Umbilical cord (tissue), 2 donors: ENCODE results near the gene CDH12. TPM values are rescaled to one million over a fixed set of nuclear protein-coding genes. Genes with fewer than 3 reads are reported as not detected.
A peak's percentile ranks its signal among the peaks of the same experiment; 100 is the strongest.

ENCODE experiments used
- DNase-seq: peaks from one replicate; pipeline ENCODE4 v3.0.0-alpha.2; 2015; ENCODE audit warnings: low spot score
- total RNA-seq: library from RNA; depleted of rRNA; stranded (reverse); fragments of >200 nt; gene quantifications from one replicate; pipeline ENCODE4 v1.2.3, GENCODE V29; 2014; ENCODE audit warnings: low replicate concordance; ENCODE audit not compliant: insufficient read depth

The CDH12 gene
- total RNA-seq, 1 donor from 2014 or later: 3.6 TPM

GRCh38 chr5:21711866-21712758, 1141.0 kb downstream of the CDH12 start:
- DNase-seq: peak; percentile 45

GRCh38 chr5:21709770-21710169, 1143.4 kb downstream of the CDH12 start:
- DNase-seq: no peak

GRCh38 chr5:21704974-21705668, 1148.0 kb downstream of the CDH12 start:
- DNase-seq: no peak

GRCh38 chr5:21701317-21701716, 1151.8 kb downstream of the CDH12 start:
- no peak for DNase-seq
